Heart left ventricle (tissue), 16 donors: ENCODE data around the gene PTPRN2. TPM values are rescaled to one million over a fixed set of nuclear protein-coding genes. Genes with fewer than 3 reads are reported as not detected.

Experiments used
- ATAC-seq, 4 donors: fragments of 200-7000 bp; cut with Tn5 transposase; one replicate each; pipeline ENCODE4 v1.9.1; 2020 to 2022; ENCODE audit warnings: moderate library complexity in 4 of 4, mild to moderate bottlenecking in 3 of 4, moderate number of reproducible peaks in 1 of 4
- DNase-seq, 5 donors: peaks; one replicate each; pipeline ENCODE4 v3.0.0-alpha.2; 2020
- H3K27ac ChIP-seq, 12 donors: fragments of 200-600 bp; sonication (generic) in 4 of 12; one replicate each; pipeline versions ENCODE4 v1.5.0 to v1.8.0; 2016 to 2022; ENCODE audit warnings: mild to moderate bottlenecking in 2 of 12
- H3K27me3 ChIP-seq, 9 donors: fragments of 200-600 bp; sonication (generic) in 2 of 9; one replicate each; pipeline versions ENCODE4 v1.5.1 to v1.8.0; 2016 to 2022; ENCODE audit warnings: mild to moderate bottlenecking in 3 of 9
- H3K36me3 ChIP-seq, 9 donors: fragments of 200-600 bp; sonication (generic) in 2 of 9; one replicate each; pipeline versions ENCODE4 v1.5.0 to v1.8.0; 2018 to 2022; ENCODE audit warnings: mild to moderate bottlenecking in 2 of 9
- H3K4me1 ChIP-seq, 12 donors: fragments of 200-600 bp; sonication (generic) in 4 of 12; one replicate each; pipeline versions ENCODE4 v1.5.0 to v1.8.0; 2016 to 2022; ENCODE audit warnings: mild to moderate bottlenecking in 3 of 12
- H3K4me3 ChIP-seq, 12 donors: fragments of 200-600 bp; sonication (generic) in 4 of 12; one replicate each; pipeline versions ENCODE4 v1.5.0 to v1.8.0; 2017 to 2022; ENCODE audit warnings: mild to moderate bottlenecking in 9 of 12, moderate library complexity in 4 of 12
- H3K9me3 ChIP-seq, 12 donors: fragments of 200-600 bp; sonication (generic) in 4 of 12; one replicate each; pipeline versions ENCODE4 v1.5.0 to v1.8.0; 2016 to 2022; ENCODE audit warnings: mild to moderate bottlenecking in 1 of 12
- POLR2A ChIP-seq, 2 donors: fragments of 450-650 bp; IDR thresholded peaks; one replicate each; pipeline ENCODE4 v1.6.1; 2017; ENCODE audit warnings: antibody characterized with exemption in 2 of 2, mild to moderate bottlenecking in 2 of 2, moderate library complexity in 2 of 2
- WGBS, 4 donors: extraction: QIAGEN DNeasy Blood & Tissue Kit in 2 of 4; methylation state at CpG; one replicate each; pipeline versions ENCODE4 v1.1.5 to v1.1.7; 2013 to 2018; 5-methylcytosine and 5-hydroxymethylcytosine counted together
- intact Hi-C, 10 donors: fragments of 100-400 bp; cut with DNase I; formaldehyde crosslinking; loops; one replicate each; pipeline versions ENCODE4 v1.11.1 to v1.14.2; 2022
- polyA plus RNA-seq, 2 donors: library from polyadenylated mRNA; stranded (reverse); fragments of 200-250 nt; gene quantifications; one replicate each; pipeline ENCODE4 v1.2.3, GENCODE V29; 2013
- total RNA-seq, 9 donors: library from RNA; depleted of rRNA in 2 of 9; stranded (reverse); fragments of >200 nt in 2 of 9; fragmentation: NEBNext Ultra II Directional in 3 of 9; extraction: Animal tissue kit (Norgen Biotek cat#: 25700) in 3 of 9; gene quantifications; one replicate each; pipeline versions ENCODE4 v1.1.0 to v1.2.4, GENCODE V29; 2016 to 2023
- TF ChIP-seq, protein P1 (sequence below), 12 donors: fragments of 200-600 bp; sonication (generic) in 4 of 12; IDR thresholded peaks; one replicate each; pipeline versions ENCODE4 v1.5.0 to v1.8.0; 2018 to 2022; ENCODE audit warnings: antibody characterized with exemption in 12 of 12, mild to moderate bottlenecking in 5 of 12
- donor health status: ischemic (EF 13 %, LVEDD 7.1; RV severe dilation, severe dysfunction).
- donor health status: healthy with polysubstance abuse.
- donor health status: DM: no; HTN: yes; CAD: no.
- donor health status: DM: no; HTN: no; CAD: no.
- donor health status: ischemic (EF 25% LVEDD 6.9; RV normal size, moderate dysfunction).
- donor health status: ischemic (EF 25% LVEDD 5.7; RV mildly dilated, moderate dysfunction).
- donor health status: healthy.
- donor health status: DM: yes; HTN: yes; CAD: no.
- donor health status: ischemic (EF 35%, LVEDD 5.7; RV mildly dilated, moderate dysfunction).
- donor health status: nonischemic (EF 11% LVEDD 7.7; RV severe dilation, severe dysfunction).
- donor health status: DM: yes; HTN: yes; CAD: no.
- donor health status: PGD.
- donor health status: ischemic (EF 29% LVEDD 5.4; RV normal size, mild dysfunction).
- donor health status: nonischemic (EF 23%, LVEDD 6.1; RV moderate dilation, normal function).

PTPRN2 gene
- total and polyA plus RNA-seq, 11 donors = 0.61 to 2.3 (median 1.3) TPM

DNA sequence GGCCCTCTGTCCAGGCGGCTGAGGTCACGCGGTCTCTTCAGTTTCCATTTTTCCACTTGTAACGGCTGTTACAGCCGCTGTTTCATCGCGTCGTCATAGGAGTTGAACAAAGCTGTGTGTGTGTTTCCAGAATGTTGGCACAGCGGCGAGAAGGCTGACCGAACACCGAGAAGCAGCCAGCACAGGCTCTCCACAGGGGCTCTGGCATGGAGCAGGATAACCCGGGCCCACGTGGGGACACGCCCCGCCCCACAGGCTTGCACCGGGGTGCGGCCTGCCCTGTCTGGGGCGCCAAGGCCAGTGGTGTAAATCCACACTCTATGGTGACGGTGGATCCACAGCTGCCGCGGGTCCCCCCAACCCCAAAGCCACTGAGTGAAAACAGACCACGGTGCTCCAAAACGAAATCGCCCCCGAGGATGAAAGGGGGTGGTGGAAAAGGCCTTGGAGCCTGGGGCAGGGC lies 802.6 kb downstream of the PTPRN2 start:
- no peak overlapping the region for H3K4me3 ChIP-seq
- TF ChIP-seq POLR2A (IDR thresholded peaks at IDR 0.05) = no peak
- TF ChIP-seq, protein P1, sequence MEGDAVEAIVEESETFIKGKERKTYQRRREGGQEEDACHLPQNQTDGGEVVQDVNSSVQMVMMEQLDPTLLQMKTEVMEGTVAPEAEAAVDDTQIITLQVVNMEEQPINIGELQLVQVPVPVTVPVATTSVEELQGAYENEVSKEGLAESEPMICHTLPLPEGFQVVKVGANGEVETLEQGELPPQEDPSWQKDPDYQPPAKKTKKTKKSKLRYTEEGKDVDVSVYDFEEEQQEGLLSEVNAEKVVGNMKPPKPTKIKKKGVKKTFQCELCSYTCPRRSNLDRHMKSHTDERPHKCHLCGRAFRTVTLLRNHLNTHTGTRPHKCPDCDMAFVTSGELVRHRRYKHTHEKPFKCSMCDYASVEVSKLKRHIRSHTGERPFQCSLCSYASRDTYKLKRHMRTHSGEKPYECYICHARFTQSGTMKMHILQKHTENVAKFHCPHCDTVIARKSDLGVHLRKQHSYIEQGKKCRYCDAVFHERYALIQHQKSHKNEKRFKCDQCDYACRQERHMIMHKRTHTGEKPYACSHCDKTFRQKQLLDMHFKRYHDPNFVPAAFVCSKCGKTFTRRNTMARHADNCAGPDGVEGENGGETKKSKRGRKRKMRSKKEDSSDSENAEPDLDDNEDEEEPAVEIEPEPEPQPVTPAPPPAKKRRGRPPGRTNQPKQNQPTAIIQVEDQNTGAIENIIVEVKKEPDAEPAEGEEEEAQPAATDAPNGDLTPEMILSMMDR (IDR thresholded peaks at IDR 0.05) = no peak
- no peaks in the 10 kb centered on the region for H3K4me1 ChIP-seq
- H3K27ac ChIP-seq = no peak overlapping the region
- intact Hi-C loops = no loop called here
- H3K27me3 ChIP-seq = peaks cover 0 to 20% (median 0%) of the 10 kb centered on the region in 9 donors
- H3K9me3 ChIP-seq = no peaks in the 10 kb centered on the region
- WGBS, 4 donors = 87 to 92% (median 89%) methylated on average over 23 to 26 of the region's 26 CpGs
- DNase-seq (no peak), ATAC-seq (no peak)
- no peaks in the 10 kb centered on the region for H3K36me3 ChIP-seq

DNA sequence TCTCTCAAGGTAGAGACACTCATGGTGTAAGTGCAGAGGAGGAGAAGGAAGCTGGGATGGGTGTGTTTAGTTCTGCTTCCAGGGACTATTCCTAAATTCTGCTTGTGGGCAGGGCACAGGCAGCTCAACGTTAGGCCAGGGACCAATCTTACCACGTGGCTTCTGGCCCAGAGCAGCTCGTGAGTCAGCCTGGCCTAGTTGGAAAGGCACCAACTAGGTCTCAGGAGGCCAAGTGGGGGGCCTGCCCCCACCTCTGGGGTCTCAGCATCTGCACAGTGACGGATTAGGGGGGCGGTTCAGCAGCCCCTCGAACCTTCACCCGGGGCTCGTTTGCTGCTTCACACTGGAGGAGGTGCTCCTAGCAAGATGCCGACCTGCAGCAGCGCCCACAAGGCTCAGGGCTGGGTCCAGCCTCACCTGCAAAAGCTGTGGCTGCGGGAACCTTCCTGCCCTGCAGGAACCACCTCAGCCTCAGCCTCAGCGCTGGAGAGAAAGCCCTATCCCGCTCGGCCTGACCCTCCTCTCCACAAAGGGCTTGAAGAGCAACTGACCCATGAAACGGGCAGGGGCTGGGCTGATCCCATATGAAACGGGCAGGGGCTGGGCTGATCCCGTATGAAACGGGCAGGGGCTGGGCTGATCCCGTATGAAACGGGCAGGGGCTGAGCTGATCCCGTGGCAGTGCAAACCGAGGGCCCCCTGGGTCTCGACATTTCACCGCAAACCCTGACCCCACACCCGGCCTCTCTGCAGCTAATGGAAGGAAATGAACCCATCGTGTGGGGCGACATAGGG lies 803.4 kb downstream of the PTPRN2 start:
- H3K4me3 ChIP-seq = no peak overlapping the region
- peaks cover 0 to 20% (median 0%) of the 10 kb centered on the region in 9 donors for H3K27me3 ChIP-seq
- intact Hi-C loops = no loop called here
- 63 to 75% (median 73%) methylated on average over 21 to 27 of the region's 27 CpGs for WGBS, 4 donors
- DNase-seq = no peak
- no peak overlapping the region for H3K27ac ChIP-seq
- no peak for TF ChIP-seq POLR2A (IDR thresholded peaks at IDR 0.05)
- TF ChIP-seq, protein P1 (IDR thresholded peaks at IDR 0.05) = no peak
- no peaks in the 10 kb centered on the region for H3K36me3 ChIP-seq
- no peaks in the 10 kb centered on the region for H3K4me1 ChIP-seq
- no peaks in the 10 kb centered on the region for H3K9me3 ChIP-seq
- no peak for ATAC-seq

DNA sequence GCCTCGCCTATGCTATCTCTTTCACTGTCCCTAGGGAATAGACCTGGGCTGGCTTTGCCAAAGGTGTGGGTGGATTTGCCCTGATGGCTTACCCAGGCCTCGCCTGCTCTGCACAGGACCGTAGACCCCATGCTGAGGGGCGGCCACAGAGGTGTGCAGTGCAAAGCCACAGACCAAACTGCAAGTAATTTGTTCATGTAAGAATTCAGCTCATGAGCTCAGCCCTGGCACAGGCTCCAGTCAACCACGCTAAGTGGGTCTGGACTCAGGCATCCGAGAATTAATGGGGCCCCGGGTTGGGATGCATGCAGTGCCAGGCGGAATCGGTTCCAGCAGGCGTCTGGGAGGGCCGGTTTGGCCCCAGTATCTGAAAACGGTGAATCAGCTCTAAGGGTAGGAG lies 805.6 kb downstream of the PTPRN2 start:
- ATAC-seq (no peak), DNase-seq (no peak)
- H3K4me3 ChIP-seq = no peak overlapping the region
- no peak overlapping the region for H3K27ac ChIP-seq
- peaks cover 0 to 27% (median 7%) of the 10 kb centered on the region in 9 donors for H3K27me3 ChIP-seq
- no peaks in the 10 kb centered on the region for H3K36me3 ChIP-seq
- TF ChIP-seq, protein P1 (IDR thresholded peaks at IDR 0.05) = no peak
- no peak for TF ChIP-seq POLR2A (IDR thresholded peaks at IDR 0.05)
- intact Hi-C loops = no loop called here
- WGBS, 4 donors = 61 to 86% (median 83%) methylated on average over 4 to 12 of the region's 12 CpGs
- H3K4me1 ChIP-seq = no peaks in the 10 kb centered on the region
- no peaks in the 10 kb centered on the region for H3K9me3 ChIP-seq

GRCh38 chr7:157780721-157781120 lies 806.9 kb downstream of the PTPRN2 start:
- WGBS, 4 donors = 86 to 94% (median 91%) methylated on average over 14 to 15 of the region's 15 CpGs
- Histone ChIP-seq H3K27me3 (peaks cover 0 to 27% (median 7%) of the 10 kb centered on the region in 9 donors), H3K9me3 (no peaks in the 10 kb centered on the region), H3K36me3 (no peaks in the 10 kb centered on the region), H3K4me3 (no peak overlapping the region), H3K4me1 (no peaks in the 10 kb centered on the region), H3K27ac (no peak overlapping the region)
- intact Hi-C loops = no loop called here
- DNase-seq = no peak
- ATAC-seq = no peak
- no peak for TF ChIP-seq POLR2A (IDR thresholded peaks at IDR 0.05)
- TF ChIP-seq, protein P1 (IDR thresholded peaks at IDR 0.05) = no peak
